Measurements from ENCODE around the gene RO60.

DNA sequence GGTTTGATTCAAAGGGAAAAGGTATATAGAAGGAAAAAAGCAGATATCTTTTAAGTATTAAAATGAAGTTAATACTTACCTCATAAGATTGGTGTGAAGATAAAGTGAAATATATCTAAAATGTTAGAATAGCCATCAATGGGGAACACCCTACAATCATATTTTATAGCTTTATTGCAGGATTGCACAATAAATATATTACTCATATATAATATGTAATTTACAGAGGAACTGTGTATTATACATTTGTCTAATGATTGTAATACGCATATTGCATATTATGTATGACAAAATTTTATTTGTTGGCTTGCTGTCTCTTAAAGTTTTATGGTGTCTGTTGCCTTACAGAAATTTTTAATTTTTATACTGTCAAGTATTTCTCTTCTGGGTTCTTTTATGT is 48.0 kb upstream of the RO60 start:
- TF ChIP-seq, protein P1, sequence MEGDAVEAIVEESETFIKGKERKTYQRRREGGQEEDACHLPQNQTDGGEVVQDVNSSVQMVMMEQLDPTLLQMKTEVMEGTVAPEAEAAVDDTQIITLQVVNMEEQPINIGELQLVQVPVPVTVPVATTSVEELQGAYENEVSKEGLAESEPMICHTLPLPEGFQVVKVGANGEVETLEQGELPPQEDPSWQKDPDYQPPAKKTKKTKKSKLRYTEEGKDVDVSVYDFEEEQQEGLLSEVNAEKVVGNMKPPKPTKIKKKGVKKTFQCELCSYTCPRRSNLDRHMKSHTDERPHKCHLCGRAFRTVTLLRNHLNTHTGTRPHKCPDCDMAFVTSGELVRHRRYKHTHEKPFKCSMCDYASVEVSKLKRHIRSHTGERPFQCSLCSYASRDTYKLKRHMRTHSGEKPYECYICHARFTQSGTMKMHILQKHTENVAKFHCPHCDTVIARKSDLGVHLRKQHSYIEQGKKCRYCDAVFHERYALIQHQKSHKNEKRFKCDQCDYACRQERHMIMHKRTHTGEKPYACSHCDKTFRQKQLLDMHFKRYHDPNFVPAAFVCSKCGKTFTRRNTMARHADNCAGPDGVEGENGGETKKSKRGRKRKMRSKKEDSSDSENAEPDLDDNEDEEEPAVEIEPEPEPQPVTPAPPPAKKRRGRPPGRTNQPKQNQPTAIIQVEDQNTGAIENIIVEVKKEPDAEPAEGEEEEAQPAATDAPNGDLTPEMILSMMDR (IDR thresholded peaks at IDR 0.05) = no peak
- TF ChIP-seq POLR2A (IDR thresholded peaks at IDR 0.05) = no peak

All from lower leg skin (tissue), 3 donors.